ENCODE data around the gene SAXO1.

DNA sequence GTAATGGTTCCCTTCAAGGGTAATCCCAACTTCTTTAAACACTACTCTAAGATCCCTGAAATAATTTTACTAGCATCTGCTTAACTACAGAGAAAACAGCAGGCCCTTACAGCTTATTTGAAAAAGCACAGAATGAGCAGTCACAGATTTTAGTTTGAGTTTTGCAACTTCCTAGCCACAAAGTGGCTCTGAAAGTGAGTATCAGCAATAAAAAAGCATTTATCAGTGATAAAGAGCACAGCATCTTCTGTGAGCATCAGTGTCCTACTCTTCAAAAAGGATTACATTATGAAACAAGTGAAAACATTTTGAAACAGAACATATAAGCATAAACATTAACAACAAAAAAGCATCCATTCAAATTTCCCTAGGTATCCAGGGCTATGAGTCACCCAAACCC lies 45.0 kb downstream of the SAXO1 start:
- TF ChIP-seq CTCF (IDR thresholded peaks at IDR 0.05; ENCODE audit: insufficient read depth, low read length) (no peak), POLR2AphosphoS5 (IDR thresholded peaks at IDR 0.05; ENCODE audit: low read depth) (no peak), SPI1 (IDR thresholded peaks at IDR 0.05; ENCODE audit: borderline replicate concordance, low read depth) (no peak)

All from HL-60 (cell line).